LHCN-M2 (cell line): Measurements from ENCODE around the gene CNIH2. TPM values are rescaled to one million over a fixed set of nuclear protein-coding genes. Genes with fewer than 3 reads are reported as not detected.
"Not testable (repeated sequence)": the region's sequence is repeated elsewhere in the genome, so short reads cannot be mapped to it uniquely, and the experiment has no call there.

Experiments
- DNase-seq: peaks from one replicate; pipeline ENCODE4 v3.0.0-alpha.2; 2012; ENCODE audit warnings: low read depth
- total RNA-seq: library from RNA; depleted of rRNA; stranded (reverse); fragments of >200 nt; gene quantifications from 2 replicates; pipeline ENCODE4 v1.2.3, GENCODE V29; 2014

Gene CNIH2
- total RNA-seq, 1 experiment from 2014 or later: 0.86 TPM

DNA sequence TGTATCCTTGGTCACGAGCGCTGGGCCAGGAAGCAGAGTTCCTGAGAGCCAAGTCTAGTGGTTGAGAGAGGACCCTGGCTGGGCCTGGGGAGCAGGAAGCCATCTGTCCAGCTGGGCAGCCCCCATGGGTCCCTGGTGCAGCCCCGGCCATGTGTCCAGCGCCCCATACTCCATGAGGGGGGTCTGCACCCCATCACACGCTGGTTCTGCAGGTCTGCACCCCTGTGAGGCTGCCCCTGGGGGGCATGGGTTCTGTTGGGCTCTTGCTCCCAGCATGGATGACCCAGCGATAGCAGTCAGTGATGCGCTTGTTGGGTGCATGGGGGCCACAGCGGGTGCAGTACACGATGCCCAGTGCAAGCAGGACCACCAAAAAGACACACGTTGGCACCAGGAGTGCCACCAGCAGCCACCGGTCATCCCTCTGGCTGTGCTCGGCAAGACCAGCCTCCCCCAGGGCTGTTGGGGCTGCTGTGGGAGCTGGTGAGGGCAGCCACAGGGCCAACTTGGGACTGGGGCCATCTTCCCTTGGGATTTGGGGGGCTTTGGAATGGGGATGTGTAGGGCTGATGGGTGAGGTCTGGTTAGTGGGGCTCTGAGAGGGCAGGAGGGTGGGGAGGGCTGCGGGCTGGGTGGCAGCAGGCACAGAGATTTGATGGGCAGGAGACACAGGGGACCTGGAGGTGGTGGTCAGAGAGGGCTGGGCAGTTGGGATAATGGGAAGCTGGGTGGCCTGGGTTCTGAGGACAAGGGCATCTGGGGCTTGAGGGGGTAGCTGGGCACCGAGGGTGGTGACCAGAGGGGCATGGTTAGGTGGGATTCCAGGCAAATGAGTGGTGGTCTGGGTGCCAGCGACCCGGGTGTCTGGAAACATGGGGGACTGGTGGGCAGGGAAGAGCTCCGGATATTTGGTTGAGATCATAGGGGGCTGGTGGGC lies 36.9 kb downstream of the CNIH2 start:
- DNase-seq: no peak

DNA sequence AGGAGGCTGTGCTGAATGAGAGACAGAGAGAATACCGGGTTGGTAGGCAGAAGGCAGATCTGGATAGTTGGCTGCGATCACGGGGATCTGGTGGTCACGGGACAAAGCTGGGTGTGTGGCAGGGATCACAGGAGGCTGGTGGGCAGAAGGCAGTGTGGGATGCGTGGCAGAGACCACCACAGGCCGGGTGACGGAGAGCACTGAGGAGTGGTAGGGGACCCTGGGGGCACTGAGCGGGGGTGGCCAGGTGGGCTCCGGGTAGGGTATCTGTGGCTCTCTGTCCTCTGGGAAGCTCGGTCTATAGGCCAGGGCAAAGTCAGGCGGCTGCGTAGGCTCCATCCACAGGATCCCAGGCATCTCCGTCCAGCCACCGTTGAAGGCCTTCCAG lies 37.5 kb downstream of the CNIH2 start:
- DNase-seq: no peak

DNA sequence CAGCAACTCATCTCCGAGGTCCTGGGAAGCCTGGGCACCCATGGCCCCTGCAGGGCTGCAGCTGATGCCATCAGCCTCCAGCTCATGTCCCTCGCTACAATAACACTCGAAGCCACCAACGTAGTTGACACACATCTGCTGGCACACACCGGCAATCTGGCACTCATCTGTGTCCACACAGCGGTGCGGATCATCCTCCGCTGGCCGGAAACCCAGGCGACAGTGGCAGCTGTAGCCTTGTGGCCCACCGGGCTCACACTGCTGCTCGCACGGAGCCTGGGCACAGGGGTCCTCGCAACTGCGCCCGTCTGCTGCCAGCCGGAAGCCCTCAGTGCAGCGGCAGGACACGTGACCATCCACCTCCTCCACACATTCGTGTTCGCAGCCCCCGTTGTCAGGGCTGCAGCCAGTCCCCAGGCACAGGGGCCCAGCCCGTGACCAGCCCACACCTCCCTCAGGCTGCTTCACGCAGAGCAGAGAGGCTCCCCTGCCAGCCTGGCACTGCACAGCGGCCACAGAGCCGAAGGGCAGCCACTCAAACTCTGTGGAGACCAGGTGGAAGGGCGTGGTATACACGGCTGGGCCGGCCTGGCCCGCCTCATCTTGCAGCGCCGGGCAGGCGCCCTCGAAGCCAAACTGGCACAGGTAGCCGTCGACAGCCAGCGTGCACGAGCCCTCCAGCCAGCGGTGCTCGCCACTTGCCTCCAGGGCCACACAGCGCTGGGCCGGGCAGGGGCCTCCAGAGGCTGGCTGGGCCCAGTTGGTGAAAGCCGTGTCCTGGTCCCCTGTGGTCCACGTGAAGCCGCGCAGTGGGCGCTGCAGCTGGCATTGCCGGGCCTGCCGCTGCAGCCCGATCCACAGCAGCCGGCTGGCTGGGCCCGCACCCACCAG lies 38.2 kb downstream of the CNIH2 start:
- DNase-seq: no peak

DNA sequence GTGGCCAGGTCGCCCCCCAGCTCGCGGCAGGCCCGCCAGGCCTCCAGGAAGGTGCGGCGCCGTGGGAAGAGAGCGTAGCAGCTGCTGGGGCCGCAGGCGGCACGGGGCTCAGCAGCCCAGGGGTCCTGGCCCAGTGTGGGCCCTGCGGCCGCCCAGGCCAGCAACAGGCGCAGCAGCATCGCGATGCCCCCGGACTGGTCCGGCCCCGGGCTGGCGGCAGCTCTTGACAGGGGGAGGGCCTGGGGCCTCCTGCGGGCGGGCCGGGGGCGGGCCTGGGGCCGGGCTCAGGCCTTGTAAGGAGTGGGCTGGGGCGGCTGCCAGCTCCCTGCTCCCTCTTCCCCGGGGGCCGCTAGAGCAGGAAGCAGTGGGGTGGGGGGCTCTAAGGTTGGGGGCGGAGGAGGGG lies 38.9 kb downstream of the CNIH2 start, which contains the start of gene CD248:
Gene CD248 (minus strand): TSS at position 196 of the 403 bp plus-strand sequence. CDS start 17 bp downstream, at position 179.
- DNase-seq: no peak

DNA sequence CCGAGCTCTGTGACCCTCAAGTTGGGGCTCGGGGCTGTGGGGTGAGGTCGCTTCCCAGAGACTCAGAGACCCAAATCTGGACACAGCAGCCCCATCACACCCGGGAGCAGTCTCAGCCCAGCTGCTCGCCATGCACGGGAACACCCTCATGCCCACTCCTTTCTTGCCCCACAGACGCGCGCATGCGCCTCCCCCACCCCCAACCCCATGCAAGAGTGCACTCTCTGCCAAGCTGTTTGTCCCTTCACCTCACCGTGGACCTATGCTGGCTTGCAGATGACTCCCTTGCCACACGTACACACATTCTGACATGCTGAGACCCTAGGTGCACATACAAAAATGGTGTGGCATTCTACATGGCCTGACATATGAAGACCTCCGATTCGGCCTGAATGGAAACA lies 39.3 kb downstream of the CNIH2 start:
- DNase-seq: no peak

DNA sequence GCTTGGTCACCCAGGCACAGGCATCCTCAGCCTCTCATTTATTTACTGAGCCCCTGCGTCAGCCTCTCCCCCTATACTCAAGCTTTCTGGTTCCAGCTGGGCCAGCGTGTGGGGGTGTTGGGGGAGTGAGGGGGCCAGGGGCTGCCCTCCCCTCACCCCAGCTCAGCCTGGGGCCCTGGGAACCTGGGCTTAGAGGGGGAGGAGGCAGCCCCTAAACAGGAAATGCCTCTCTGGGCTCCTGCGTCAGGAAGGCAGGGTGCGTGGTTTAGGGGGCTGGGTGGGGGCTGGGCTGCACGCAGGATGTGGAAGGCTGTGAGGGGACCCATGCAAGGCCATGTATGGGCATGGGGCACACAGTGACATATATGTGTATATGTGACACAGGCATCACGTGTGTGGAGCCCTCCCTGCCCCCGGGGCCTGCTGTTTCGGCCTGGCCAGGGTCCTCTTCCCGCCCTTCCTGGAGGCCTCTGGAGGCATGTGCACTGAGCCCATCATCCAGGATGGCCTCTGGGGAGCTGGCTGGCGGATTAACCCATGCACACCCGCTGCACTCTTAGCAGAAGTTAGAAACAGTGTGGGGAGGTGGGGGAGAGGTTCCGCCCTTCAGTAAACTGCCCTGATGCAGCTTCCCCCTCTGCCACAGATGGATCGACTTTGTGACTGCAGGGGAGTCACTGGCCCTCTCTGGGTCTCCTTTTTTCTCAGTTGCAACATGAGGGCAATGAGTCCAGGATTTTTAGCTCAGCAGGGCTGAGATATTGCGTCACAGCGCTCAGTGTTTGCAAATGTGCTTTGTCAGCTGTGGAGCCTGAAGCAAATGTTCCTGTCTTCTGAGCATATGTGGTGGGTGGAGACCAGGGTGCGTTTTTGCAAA lies 40.0 kb downstream of the CNIH2 start:
- DNase-seq: peak; percentile 78

DNA sequence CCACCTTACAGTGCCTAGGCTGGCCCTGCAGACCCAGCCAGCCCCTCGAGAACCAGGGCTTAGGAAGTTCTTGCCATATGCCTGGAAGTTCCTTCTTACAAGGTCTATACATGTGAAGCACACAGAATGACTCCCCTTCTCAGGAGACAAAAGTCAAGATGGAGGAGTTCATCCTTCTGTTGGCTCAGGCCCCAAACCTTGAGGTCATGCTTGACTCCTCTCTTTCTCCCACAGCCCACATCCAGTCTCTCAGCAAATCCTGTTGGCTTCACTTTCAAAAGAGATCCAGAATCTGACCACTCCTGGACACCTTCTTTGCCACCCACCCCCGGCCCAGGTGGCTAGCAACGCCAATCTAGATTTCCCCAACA lies 40.6 kb downstream of the CNIH2 start:
- no peak for DNase-seq

DNA sequence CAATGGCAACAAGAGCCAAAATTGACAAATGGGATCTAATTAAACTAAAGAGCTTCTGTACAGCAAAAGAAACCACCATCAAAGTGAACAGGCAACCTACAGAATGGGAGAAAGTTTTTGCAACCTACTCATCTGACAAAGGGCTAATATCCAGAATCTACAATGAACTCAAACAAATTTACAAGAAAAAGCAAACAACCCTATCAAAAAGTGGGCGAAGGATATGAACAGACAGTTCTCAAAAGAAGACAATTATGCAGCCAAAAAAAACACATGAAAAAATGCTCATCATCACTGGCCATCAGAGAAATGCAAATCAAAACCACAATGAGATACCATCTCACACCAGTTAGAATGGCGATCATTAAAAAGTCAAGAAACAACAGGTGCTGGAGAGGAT lies 42.3 kb downstream of the CNIH2 start:
- not testable (repeated sequence) for DNase-seq

DNA sequence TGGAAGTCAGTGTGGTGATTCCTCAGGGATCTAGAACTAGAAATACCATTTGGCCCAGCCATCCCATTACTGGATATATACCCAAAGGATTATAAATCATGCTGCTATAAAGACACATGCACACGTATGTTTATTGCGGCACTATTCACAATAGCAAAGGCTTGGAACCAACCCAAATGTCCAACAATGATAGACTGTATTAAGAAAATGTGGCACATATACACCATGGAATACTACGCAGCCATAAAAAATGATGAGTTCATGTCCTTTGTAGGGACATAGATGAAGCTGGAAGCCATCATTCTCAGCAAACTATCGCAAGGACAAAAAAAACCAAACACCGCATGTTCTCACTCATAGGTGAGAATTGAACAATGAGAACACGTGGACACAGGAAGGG lies 42.8 kb downstream of the CNIH2 start:
- not testable (repeated sequence) for DNase-seq

DNA sequence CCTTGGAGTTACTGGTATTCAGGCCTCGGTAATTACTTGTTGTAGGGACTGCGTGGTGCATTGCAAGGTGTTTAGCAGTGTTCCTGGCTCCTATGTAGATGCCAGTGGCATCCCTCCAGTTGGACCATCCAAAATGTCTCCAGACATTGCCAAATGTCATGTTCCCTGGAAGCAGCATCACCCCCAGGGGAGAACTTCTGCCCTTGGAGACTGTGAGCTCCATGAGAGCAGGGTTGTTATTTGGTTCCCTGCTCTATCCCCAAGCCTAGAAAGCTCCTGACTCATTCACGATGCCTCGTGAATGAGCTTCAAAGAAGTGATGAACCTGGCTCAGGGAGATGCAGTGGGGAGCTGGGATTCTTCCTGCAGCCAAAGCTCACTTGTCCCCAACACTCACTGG lies 43.6 kb downstream of the CNIH2 start:
- no peak for DNase-seq

DNA sequence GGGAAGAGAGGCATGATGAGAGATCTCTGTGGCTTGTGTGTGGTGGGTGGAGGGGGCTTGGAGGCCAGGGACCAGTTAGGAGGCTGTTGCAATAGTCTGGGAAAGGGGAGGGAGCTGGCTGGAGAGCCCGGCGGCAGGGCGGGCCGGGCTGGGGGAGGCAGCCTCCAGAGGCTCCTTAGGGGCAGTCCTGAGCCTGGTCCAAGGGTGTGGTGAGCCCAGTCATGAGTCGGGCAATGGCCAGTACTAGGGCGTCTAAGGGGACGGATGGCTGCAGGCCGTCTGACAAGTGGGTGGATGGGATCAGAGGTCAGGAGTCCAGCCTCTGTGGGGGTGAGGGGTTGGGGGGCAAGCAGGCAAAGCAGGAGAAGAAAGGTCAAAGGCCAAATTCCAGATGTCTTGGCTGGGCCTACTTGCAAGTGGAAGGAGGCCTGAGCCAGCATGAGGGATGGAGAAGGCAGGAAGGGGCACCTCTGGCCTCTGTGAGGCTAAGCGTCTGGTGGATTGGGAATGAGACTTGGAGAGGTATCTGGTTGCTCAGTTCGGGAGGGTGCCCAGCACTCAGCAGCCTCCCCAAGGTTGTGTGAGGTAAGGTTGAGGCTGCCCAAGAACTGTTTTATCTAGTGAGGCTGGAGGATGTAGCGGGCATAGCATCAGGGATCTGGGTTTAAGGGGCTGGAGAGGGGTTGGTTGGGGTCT lies 44.9 kb downstream of the CNIH2 start:
- no peak for DNase-seq

DNA sequence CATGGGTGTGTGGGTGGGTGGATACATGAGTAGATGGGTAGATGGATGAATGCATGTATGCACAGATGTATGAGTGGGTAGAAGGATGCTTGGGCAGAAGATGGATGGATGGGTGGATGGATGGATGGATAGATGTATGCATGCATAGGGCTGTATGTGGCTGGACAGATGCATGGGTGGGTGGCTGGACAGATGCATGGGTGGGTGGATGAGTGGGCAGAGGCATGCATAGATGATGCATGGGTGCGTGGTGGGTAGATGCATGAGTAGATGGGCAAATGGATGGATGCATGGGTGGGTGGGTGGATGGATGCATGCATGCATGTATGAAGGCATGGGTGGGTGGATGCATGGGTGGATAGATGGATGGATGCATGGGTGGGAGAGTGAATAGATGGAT lies 45.7 kb downstream of the CNIH2 start:
- no peak for DNase-seq

DNA sequence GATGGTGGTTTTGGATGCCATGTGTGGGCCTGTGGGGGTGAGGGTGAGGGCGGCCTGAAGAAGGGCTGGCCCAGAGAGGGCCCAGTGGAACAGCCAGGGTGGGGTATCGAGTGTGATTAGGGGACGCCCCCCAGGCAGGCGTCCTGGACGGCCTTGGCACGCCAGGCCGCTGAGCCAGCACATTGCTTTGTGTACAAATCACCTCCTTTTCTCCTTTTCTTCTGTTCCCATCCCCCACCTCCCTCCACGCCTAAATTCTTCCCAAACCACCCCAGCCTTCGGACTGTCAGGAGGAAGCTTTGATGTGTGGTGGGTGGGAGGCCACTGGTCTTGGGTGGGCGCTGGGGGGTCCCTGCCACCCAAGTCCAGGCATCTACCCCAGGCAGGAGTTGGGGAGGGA lies 46.7 kb downstream of the CNIH2 start:
- DNase-seq: no peak

DNA sequence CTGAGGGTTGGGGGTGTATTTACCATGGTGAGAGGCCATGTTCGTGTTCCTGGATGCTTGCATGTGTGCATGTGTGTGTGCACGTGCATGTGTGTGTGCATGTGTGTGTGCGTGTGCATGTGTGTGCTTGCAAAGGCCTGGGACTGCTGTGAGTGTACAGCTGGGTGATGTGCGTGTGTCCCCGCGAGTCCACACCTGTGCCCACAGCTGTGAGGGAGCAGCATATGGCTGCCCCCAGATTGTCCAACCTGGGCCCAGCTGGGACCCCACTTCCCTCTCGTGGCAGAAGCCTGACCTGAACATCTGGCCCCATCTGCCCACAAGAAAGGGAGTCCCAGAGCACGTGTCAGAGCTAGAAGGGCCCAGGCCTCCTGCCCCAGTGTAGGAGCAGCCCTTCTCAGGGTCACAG lies 47.3 kb downstream of the CNIH2 start:
- DNase-seq: no peak

DNA sequence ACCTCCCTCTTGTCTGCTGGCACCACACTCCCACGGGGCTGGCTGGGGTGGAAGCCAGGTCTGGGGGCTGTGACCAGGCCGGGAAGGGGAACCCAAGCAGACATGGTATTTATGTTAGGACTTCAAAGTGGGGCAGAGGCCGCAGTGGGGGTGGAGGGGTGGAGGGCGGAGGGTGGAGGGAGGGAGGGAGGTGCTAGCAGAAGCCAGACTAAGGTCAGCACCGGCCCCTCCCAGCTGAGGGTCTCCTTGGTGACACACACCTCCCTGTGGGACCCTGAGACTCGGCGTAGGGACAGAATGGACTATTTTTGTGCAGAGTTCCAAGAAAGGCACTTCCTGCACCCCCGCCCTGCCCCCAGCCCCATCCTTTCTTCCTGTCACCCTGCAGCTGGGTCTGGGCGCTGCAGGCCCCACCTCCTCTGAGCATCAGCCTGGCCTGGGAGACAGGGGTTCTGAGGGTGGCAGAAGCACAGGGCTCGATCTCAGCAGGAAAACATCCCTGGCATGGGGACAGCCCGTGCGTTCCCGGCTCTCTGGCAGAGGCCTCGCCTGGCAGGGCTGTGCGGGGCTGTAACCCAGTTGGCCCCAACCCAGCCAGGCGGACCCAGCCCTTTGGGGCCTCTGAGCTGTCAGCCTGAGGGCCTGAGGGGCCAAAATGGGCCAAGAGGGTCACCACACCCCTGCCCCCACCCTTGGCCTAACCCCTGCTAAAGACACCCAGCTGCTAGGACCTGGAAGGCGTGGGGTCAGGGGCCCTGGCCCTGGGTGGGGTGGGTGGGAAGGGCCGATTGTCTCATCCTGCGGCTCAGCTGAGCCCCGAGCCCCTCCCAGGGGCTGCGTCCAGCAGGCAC lies 48.5 kb downstream of the CNIH2 start:
- no peak for DNase-seq

DNA sequence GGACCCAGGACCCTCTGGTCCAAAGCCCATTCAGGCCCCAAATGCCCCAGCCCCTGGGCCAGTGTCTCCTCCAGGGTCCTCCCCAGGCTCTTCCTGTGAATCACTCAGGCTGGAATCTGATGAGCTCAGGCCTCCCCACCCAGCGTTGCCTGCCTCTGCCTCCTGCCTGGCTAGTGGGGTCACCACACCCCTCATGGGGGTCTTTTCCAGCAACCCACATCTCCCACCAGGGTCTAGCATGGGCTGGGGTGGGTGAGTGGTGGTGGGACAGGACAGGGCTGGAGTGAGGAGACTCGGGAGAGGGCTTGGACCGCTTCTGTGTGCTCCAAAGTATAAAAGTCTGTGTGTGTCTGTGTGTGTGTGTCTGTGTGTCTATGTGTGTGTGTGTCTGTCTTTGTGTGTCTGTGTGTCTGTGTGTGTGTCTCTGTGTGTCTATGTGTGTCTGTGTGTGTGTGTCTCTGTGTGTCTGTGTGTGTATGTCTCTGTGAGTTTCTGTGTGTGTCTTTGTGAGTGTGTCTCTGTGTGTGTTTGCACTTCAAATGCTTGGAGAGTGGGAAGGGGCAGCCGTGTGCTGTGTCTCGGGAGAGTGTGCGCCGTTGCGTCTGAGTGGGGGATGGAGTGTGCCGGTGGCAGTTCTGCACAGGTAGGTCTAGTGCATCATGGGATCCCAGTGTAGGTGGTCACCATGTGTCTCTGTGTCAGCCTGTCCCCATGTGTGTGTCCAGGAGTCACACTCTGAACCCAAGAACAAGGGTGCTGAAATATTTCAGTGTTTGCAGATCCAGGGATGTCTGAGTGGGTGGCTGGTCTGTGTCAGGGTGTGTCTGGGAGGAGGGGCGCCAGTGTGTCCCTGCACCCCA lies 49.4 kb downstream of the CNIH2 start:
- peak; percentile 55 for DNase-seq

DNA sequence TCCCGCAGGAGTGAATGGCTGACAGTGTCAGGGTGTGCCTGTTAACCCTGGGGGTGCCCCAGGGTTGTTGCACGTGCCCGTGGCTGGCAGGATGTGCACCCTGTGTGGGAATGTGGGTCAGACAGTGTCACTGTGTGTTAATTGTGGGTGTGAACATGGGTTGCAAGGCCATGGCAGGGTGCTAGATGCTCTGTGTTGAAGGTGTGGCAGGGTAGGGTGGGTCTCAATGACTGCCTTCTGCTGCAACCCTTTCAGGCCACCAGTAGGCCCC lies 50.0 kb downstream of the CNIH2 start:
- no peak for DNase-seq

DNA sequence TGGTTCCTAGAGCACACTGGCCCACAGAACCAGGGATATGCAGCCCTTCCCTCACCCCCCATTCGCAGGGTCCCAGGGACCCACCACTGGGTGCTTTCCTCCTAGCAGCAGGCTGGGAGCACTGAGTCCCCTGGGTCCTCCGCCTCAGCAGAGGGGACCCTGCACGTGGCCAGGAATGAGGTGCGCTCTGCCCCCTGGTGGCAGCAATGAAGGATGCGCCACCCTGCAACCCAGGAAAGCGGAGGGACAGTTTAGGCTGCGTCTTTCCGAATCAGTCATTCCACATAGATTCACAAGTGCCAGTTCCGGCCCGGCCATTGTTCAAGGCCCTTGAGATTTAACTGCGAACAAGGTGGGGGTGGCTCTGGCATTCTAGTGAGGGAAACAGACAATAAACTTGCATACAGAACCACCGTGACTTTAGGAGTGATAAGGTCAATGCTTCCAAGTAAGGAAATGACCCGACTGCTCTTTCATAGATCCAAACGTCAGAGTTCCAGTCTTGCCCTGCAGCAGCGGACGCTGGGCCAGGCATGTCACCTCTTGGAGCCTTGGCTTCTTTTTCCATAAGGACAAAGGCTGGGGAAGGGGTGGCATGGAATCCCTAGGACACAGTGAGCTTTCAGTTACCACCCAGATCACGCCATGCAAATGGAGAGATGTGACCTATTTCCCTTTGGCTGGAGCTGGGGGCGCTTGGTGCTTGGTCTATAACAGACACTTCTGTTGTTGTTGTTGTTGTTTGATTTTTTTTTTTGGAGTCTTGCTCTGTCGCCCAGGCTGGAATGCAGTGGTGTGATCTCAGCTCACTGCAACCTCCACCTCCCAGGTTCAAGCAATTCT lies 50.5 kb downstream of the CNIH2 start:
- DNase-seq: peak; percentile 76
